Gastroesophageal sphincter (tissue), 3 donors: ENCODE data around the gene MGAT5B.

Experiments used
- POLR2A ChIP-seq, 2 donors: fragments of 450-650 bp; IDR thresholded peaks; one replicate each; pipeline ENCODE4 v1.6.1; 2017; ENCODE audit warnings: antibody characterized with exemption in 2 of 2, mild to moderate bottlenecking in 2 of 2, moderate library complexity in 1 of 2
- TF ChIP-seq, protein P1 (sequence below), 4 experiments: fragments of 200-600 bp in 2 of 4; fragments of 450-650 bp in 2 of 4; sonication (generic) in 1 of 4; IDR thresholded peaks; one replicate each; pipeline ENCODE4 v1.5.1; 2017 to 2019; ENCODE audit warnings: antibody characterized with exemption in 4 of 4, mild to moderate bottlenecking in 2 of 4, moderate library complexity in 2 of 4

DNA sequence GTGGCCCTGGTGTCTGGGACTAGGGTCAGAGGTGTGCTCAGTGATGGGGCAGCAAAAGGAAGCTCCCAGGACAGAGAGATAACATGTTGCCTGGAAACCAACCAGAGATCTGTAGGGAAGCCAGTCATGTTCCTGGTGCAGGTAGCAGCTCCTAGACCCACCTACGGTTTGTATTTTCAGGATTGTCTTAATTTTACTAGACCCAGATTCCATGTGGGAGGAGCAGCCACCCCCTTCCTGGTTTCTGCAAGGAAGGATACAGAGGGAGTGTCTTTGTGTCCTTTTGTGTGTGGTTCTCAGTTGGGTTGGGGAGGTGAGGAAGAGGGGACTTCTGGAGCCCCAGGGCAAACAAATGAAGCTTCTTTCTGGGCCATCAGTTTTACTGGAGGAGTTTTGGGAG, 53.9 kb downstream of the MGAT5B start:
- TF ChIP-seq, protein P1, sequence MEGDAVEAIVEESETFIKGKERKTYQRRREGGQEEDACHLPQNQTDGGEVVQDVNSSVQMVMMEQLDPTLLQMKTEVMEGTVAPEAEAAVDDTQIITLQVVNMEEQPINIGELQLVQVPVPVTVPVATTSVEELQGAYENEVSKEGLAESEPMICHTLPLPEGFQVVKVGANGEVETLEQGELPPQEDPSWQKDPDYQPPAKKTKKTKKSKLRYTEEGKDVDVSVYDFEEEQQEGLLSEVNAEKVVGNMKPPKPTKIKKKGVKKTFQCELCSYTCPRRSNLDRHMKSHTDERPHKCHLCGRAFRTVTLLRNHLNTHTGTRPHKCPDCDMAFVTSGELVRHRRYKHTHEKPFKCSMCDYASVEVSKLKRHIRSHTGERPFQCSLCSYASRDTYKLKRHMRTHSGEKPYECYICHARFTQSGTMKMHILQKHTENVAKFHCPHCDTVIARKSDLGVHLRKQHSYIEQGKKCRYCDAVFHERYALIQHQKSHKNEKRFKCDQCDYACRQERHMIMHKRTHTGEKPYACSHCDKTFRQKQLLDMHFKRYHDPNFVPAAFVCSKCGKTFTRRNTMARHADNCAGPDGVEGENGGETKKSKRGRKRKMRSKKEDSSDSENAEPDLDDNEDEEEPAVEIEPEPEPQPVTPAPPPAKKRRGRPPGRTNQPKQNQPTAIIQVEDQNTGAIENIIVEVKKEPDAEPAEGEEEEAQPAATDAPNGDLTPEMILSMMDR (IDR thresholded peaks at IDR 0.05): no peak
- TF ChIP-seq POLR2A (IDR thresholded peaks at IDR 0.05): no peak
